PC-3 (cell line): Measurements from ENCODE around the gene STXBP6.

Source experiments
- EZH2phosphoT487 ChIP-seq: fragments of 300-600 bp; sonication (generic); IDR thresholded peaks from 2 replicates; pipeline ENCODE4 v1.6.1; 2018; ENCODE audit warnings: mild to moderate bottlenecking, antibody characterized with exemption, low read length, borderline replicate concordance
- TF ChIP-seq, protein P1 (sequence below): fragments of 300-600 bp; sonication (generic); conservative IDR thresholded peaks from 2 replicates; pipeline ENCODE4 v1.5.1; 2017; ENCODE audit warnings: antibody characterized with exemption, low read depth, mild to moderate bottlenecking, low read length

DNA sequence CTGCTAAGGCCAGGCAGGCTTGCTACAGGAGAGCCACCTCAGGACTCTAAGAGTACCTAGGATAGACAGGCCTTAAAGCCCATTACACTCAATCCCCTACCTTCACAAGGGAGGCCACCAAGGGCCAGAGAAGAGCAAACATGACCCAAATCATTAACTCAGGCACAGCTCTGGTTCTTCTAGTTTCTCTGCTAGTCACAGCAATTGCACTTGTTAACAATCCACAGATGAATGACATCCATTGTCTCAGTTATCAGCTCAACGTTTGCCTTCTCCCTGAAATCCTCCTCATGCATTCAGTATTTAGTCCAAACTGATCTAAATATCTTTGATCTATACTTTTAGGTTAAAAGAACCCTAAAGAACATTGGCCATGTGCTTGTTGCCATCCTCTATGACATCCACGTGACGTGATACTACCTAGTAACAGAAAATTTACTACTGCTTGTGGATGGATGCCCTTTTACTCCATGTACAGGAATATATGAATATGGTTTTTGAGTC is 164.5 kb downstream of the STXBP6 start:
- TF ChIP-seq, protein P1, sequence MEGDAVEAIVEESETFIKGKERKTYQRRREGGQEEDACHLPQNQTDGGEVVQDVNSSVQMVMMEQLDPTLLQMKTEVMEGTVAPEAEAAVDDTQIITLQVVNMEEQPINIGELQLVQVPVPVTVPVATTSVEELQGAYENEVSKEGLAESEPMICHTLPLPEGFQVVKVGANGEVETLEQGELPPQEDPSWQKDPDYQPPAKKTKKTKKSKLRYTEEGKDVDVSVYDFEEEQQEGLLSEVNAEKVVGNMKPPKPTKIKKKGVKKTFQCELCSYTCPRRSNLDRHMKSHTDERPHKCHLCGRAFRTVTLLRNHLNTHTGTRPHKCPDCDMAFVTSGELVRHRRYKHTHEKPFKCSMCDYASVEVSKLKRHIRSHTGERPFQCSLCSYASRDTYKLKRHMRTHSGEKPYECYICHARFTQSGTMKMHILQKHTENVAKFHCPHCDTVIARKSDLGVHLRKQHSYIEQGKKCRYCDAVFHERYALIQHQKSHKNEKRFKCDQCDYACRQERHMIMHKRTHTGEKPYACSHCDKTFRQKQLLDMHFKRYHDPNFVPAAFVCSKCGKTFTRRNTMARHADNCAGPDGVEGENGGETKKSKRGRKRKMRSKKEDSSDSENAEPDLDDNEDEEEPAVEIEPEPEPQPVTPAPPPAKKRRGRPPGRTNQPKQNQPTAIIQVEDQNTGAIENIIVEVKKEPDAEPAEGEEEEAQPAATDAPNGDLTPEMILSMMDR = no peak
- TF ChIP-seq EZH2phosphoT487 = no peak
